HepG2 (cell line): ENCODE data around the gene PSORS1C1. TPM values are rescaled to one million over a fixed set of nuclear protein-coding genes. Genes with fewer than 3 reads are reported as not detected.

Source experiments
- ATM ChIP-seq: fragments of 450-650 bp; IDR thresholded peaks from 2 replicates; pipeline ENCODE4 v1.7.1; 2017; ENCODE audit warnings: mild to moderate bottlenecking, borderline replicate concordance
- EP300 ChIP-seq, 3 experiments: sonication (generic) in 1 of 3; formaldehyde crosslinking in 1 of 3; IDR thresholded peaks; 2 replicates each; pipeline versions ENCODE4 v1.5.1 to v1.6.1; 2011 to 2020; ENCODE audit warnings: low read depth in 2 of 3, low read length in 2 of 3, borderline replicate concordance in 1 of 3, improper control_type of control experiment in 1 of 3, mild to moderate bottlenecking in 1 of 3, missing genetic modification reagents in 1 of 3, moderate library complexity in 1 of 3
- HNF1A ChIP-seq, 2 experiments: sonication (generic) in 1 of 2; formaldehyde crosslinking in 1 of 2; IDR thresholded peaks; 2 replicates each; pipeline versions ENCODE4 v1.4.0 to v1.6.1; 2016 to 2020; ENCODE audit warnings: borderline replicate concordance in 1 of 2, low read depth in 1 of 2, mild to moderate bottlenecking in 1 of 2, missing genetic modification reagents in 1 of 2
- HOXD1 ChIP-seq: sonication (generic); formaldehyde crosslinking; IDR thresholded peaks from 2 replicates; pipeline ENCODE4 v1.5.0; 2020; ENCODE audit warnings: missing genetic modification reagents
- KAT7 ChIP-seq: IDR thresholded peaks from 2 replicates; pipeline ENCODE4 v1.6.1; 2018; ENCODE audit warnings: borderline replicate concordance, missing compliant biosample characterization
- ZNF501 ChIP-seq: sonication (generic); formaldehyde crosslinking; IDR thresholded peaks from 2 replicates; pipeline ENCODE4 v1.5.1; 2020; ENCODE audit warnings: mild to moderate bottlenecking, moderate library complexity, missing genetic modification reagents
- ZNF737 ChIP-seq: sonication (generic); formaldehyde crosslinking; IDR thresholded peaks from 2 replicates; pipeline ENCODE4 v1.5.0; 2020; ENCODE audit warnings: missing genetic modification reagents, mild to moderate bottlenecking, borderline replicate concordance
- ZNF749 ChIP-seq: sonication (generic); formaldehyde crosslinking; IDR thresholded peaks from 2 replicates; pipeline ENCODE4 v1.8.0; 2022; ENCODE audit warnings: mild to moderate bottlenecking, missing genetic modification reagents, moderate library complexity, borderline replicate concordance
- polyA plus RNA-seq, 8 experiments: library from polyadenylated mRNA; depleted of rRNA in 3 of 8; stranded (reverse) in 7 of 8; unstranded in 1 of 8; fragments of >200 nt; fragmentation: Illumina TruSeq in 4 of 8; extraction: Trizol in 4 of 8; gene quantifications; 2 replicates each; pipeline versions ENCODE4 v1.2.1 to v1.2.3, GENCODE V29; 2011 to 2016; ENCODE audit warnings: low read depth in 4 of 8, missing spikeins in 1 of 8, mixed read lengths in 1 of 8; ENCODE audit not compliant: insufficient read depth in 1 of 8
- total RNA-seq, 5 experiments: library from RNA; depleted of rRNA; stranded (reverse); fragments of >200 nt; fragmentation: Illumina TruSeq; extraction: Trizol; gene quantifications; 2 replicates each; pipeline ENCODE4 v1.2.3, GENCODE V29; 2016; ENCODE audit warnings: low read depth in 1 of 5
- TF ChIP-seq, protein P1 (sequence below): sonication (generic); formaldehyde crosslinking; IDR thresholded peaks from 2 replicates; pipeline ENCODE4 v1.8.1; 2023; ENCODE audit warnings: mild to moderate bottlenecking, inconsistent platforms, moderate library complexity, missing genetic modification reagents, borderline replicate concordance
- TF ChIP-seq, protein P2 (sequence below): sonication (generic); formaldehyde crosslinking; IDR thresholded peaks from 2 replicates; pipeline ENCODE4 v1.5.0; 2020; ENCODE audit warnings: mild to moderate bottlenecking, missing genetic modification reagents
- TF ChIP-seq, protein P3 (sequence below): sonication (generic); formaldehyde crosslinking; IDR thresholded peaks from 2 replicates; pipeline ENCODE4 v1.4.0; 2020; ENCODE audit warnings: missing genetic modification reagents

Gene PSORS1C1
- total and polyA plus RNA-seq, 2 of the 13 experiments (the other 11 are each of a cell fraction or from before 2014, with no cell fraction given): 0.01 to 0.02 TPM

GRCh38 chr6:31158140-31158862 lies 43.7 kb downstream of the PSORS1C1 start, which contains the start of gene TCF19 (continued):
- no peak for TF ChIP-seq HNF1A (IDR thresholded peaks at IDR 0.05; ENCODE audit: low read depth)
- TF ChIP-seq HNF1A (CRISPR knock-in tag; IDR thresholded peaks at IDR 0.05; ENCODE audit: borderline replicate concordance): peak; percentile 62; the same call in 1 of the 2 replicates
- TF ChIP-seq ZNF749 (CRISPR knock-in tag): peak; percentile 81; the same call in 1 of the 2 replicates
- TF ChIP-seq HOXD1 (CRISPR knock-in tag): no peak
- no peak for TF ChIP-seq EP300 (IDR thresholded peaks at IDR 0.05; ENCODE audit: low read depth in 2 of 2, low read length in 2 of 2)
- TF ChIP-seq EP300 (CRISPR knock-in tag; IDR thresholded peaks at IDR 0.05; ENCODE audit: borderline replicate concordance): no peak
- TF ChIP-seq, protein P1, sequence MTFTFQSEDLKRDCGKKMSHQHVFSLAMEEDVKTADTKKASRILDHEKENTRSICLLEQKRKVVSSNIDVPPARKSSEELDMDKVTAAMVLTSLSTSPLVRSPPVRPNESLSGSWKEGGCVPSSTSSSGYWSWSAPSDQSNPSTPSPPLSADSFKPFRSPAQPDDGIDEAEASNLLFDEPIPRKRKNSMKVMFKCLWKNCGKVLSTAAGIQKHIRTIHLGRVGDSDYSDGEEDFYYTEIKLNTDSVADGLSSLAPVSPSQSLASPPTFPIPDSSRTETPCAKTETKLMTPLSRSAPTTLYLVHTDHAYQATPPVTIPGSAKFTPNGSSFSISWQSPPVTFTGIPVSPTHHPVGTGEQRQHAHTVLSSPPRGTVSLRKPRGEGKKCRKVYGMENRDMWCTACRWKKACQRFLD: peak; percentile 94; the same call in 1 of the 2 replicates
- no peak for TF ChIP-seq ATM
- TF ChIP-seq, protein P2, sequence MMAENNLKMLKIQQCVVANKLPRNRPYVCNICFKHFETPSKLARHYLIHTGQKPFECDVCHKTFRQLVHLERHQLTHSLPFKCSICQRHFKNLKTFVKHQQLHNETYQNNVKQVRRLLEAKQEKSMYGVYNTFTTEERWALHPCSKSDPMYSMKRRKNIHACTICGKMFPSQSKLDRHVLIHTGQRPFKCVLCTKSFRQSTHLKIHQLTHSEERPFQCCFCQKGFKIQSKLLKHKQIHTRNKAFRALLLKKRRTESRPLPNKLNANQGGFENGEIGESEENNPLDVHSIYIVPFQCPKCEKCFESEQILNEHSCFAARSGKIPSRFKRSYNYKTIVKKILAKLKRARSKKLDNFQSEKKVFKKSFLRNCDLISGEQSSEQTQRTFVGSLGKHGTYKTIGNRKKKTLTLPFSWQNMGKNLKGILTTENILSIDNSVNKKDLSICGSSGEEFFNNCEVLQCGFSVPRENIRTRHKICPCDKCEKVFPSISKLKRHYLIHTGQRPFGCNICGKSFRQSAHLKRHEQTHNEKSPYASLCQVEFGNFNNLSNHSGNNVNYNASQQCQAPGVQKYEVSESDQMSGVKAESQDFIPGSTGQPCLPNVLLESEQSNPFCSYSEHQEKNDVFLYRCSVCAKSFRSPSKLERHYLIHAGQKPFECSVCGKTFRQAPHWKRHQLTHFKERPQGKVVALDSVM: peak; percentile 33; the same call in 1 of the 2 replicates
- peak; percentile 44; the same call in 1 of the 2 replicates for TF ChIP-seq ZNF737 (CRISPR knock-in tag)
- peak; percentile 97 for TF ChIP-seq ZNF501 (CRISPR knock-in tag)
- TF ChIP-seq, protein P3, sequence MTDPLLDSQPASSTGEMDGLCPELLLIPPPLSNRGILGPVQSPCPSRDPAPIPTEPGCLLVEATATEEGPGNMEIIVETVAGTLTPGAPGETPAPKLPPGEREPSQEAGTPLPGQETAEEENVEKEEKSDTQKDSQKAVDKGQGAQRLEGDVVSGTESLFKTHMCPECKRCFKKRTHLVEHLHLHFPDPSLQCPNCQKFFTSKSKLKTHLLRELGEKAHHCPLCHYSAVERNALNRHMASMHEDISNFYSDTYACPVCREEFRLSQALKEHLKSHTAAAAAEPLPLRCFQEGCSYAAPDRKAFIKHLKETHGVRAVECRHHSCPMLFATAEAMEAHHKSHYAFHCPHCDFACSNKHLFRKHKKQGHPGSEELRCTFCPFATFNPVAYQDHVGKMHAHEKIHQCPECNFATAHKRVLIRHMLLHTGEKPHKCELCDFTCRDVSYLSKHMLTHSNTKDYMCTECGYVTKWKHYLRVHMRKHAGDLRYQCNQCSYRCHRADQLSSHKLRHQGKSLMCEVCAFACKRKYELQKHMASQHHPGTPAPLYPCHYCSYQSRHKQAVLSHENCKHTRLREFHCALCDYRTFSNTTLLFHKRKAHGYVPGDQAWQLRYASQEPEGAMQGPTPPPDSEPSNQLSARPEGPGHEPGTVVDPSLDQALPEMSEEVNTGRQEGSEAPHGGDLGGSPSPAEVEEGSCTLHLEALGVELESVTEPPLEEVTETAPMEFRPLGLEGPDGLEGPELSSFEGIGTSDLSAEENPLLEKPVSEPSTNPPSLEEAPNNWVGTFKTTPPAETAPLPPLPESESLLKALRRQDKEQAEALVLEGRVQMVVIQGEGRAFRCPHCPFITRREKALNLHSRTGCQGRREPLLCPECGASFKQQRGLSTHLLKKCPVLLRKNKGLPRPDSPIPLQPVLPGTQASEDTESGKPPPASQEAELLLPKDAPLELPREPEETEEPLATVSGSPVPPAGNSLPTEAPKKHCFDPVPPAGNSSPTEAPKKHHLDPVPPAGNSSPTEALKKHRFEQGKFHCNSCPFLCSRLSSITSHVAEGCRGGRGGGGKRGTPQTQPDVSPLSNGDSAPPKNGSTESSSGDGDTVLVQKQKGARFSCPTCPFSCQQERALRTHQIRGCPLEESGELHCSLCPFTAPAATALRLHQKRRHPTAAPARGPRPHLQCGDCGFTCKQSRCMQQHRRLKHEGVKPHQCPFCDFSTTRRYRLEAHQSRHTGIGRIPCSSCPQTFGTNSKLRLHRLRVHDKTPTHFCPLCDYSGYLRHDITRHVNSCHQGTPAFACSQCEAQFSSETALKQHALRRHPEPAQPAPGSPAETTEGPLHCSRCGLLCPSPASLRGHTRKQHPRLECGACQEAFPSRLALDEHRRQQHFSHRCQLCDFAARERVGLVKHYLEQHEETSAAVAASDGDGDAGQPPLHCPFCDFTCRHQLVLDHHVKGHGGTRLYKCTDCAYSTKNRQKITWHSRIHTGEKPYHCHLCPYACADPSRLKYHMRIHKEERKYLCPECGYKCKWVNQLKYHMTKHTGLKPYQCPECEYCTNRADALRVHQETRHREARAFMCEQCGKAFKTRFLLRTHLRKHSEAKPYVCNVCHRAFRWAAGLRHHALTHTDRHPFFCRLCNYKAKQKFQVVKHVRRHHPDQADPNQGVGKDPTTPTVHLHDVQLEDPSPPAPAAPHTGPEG: no peak
- TF ChIP-seq KAT7: no peak
